Suprapubic skin (tissue), 4 donors: ENCODE measurements around the gene ZNF532. TPM values are rescaled to one million over a fixed set of nuclear protein-coding genes. Genes with fewer than 3 reads are reported as not detected.

Experiments
- DNase-seq, 2 donors: peaks; one replicate each; pipeline ENCODE4 v3.0.0-alpha.2; 2019; ENCODE audit warnings: low spot score in 2 of 2
- H3K27ac ChIP-seq: fragments of 200-600 bp; sonication (generic); one replicate; pipeline ENCODE4 v1.5.1; 2019
- H3K27me3 ChIP-seq: fragments of 200-600 bp; sonication (generic); one replicate; pipeline ENCODE4 v1.5.1; 2019
- H3K36me3 ChIP-seq: fragments of 200-600 bp; sonication (generic); one replicate; pipeline ENCODE4 v1.5.1; 2019
- H3K4me1 ChIP-seq: fragments of 200-600 bp; sonication (generic); one replicate; pipeline ENCODE4 v1.5.1; 2019
- H3K4me3 ChIP-seq: fragments of 200-600 bp; sonication (generic); one replicate; pipeline ENCODE4 v1.5.1; 2019; ENCODE audit warnings: mild to moderate bottlenecking
- H3K9me3 ChIP-seq: fragments of 200-600 bp; sonication (generic); one replicate; pipeline ENCODE4 v1.5.1; 2019
- CTCF ChIP-seq, 2 donors: fragments of 200-600 bp in 1 of 2; fragments of 450-650 bp in 1 of 2; sonication (generic) in 1 of 2; IDR thresholded peaks; one replicate each; pipeline ENCODE4 v1.5.1; 2016 to 2019; ENCODE audit warnings: antibody characterized with exemption in 2 of 2, mild to moderate bottlenecking in 1 of 2, moderate library complexity in 1 of 2
- EP300 ChIP-seq: sonication (generic); formaldehyde crosslinking; IDR thresholded peaks from one replicate; pipeline ENCODE4 v1.6.1; 2017; ENCODE audit warnings: antibody characterized with exemption
- POLR2A ChIP-seq, 2 donors: fragments of 450-650 bp; IDR thresholded peaks; one replicate each; pipeline ENCODE4 v1.6.1; 2017; ENCODE audit warnings: antibody characterized with exemption in 2 of 2, mild to moderate bottlenecking in 2 of 2, moderate library complexity in 2 of 2
- POLR2AphosphoS5 ChIP-seq, 3 donors: sonication (generic); formaldehyde crosslinking; IDR thresholded peaks; one replicate each; pipeline ENCODE4 v1.6.1; 2017; ENCODE audit warnings: antibody characterized with exemption in 3 of 3
- WGBS: methylation state at CpG from one replicate; pipeline ENCODE4 v1.1.5; 2018; 5-methylcytosine and 5-hydroxymethylcytosine counted together
- total RNA-seq, 4 donors: library from RNA; depleted of rRNA; stranded (reverse); fragments of >200 nt; gene quantifications; one replicate each; pipeline ENCODE4 v1.1.0, GENCODE V29; 2016

ZNF532 gene
- total RNA-seq, 4 donors from 2014 or later: 31.1 to 58.5 (median 51.7) TPM

GRCh38 chr18:59002974-59003594, 138.4 kb downstream of the ZNF532 start:
- WGBS: 81% methylated on average over 7 of the region's 7 CpGs
- H3K9me3 ChIP-seq: no peaks in the 10 kb centered on the region
- no peaks in the 10 kb centered on the region for H3K27me3 ChIP-seq
- H3K36me3 ChIP-seq: no peaks in the 10 kb centered on the region
- no peak overlapping the region for H3K27ac ChIP-seq
- no peak overlapping the region for H3K4me3 ChIP-seq
- H3K4me1 ChIP-seq: peaks cover 10% of the 10 kb centered on the region
- TF ChIP-seq CTCF (IDR thresholded peaks at IDR 0.05): no peak
- TF ChIP-seq EP300: no peak
- no peak for TF ChIP-seq POLR2AphosphoS5 (IDR thresholded peaks at IDR 0.05)
- no peak for TF ChIP-seq POLR2A (IDR thresholded peaks at IDR 0.05)
- DNase-seq: no peak

- Histone ChIP-seq H3K27me3 (no peaks in the 10 kb centered on the region), H3K9me3 (no peaks in the 10 kb centered on the region), H3K4me3 (no peak overlapping the region), H3K4me1 (peaks cover 10% of the 10 kb centered on the region), H3K27ac (no peak overlapping the region), H3K36me3 (no peaks in the 10 kb centered on the region)
- TF ChIP-seq EP300 (no peak), POLR2A (IDR thresholded peaks at IDR 0.05) (no peak)
- 59% methylated on average over 3 of the region's 3 CpGs for WGBS
- DNase-seq: peak in 1 of 2 donors; percentile 72
These were observed 140.6 kb downstream of the ZNF532 start for GRCh38 chr18:59005262-59005661.

- Histone ChIP-seq H3K4me3 (no peak overlapping the region), H3K9me3 (no peaks in the 10 kb centered on the region), H3K36me3 (no peaks in the 10 kb centered on the region), H3K27me3 (no peaks in the 10 kb centered on the region), H3K4me1 (peaks cover 10% of the 10 kb centered on the region), H3K27ac (no peak overlapping the region)
- TF ChIP-seq POLR2AphosphoS5 (IDR thresholded peaks at IDR 0.05) (no peak), EP300 (no peak), POLR2A (IDR thresholded peaks at IDR 0.05) (no peak), CTCF (IDR thresholded peaks at IDR 0.05) (no peak)
- DNase-seq: peak in 1 of 2 donors; percentile 20
- WGBS: 69% methylated on average over 3 of the region's 3 CpGs
These were observed 141.9 kb downstream of the ZNF532 start for GRCh38 chr18:59006461-59007067.

- no peaks in the 10 kb centered on the region for H3K9me3 ChIP-seq
- no peak overlapping the region for H3K27ac ChIP-seq
- no peak for TF ChIP-seq POLR2A (IDR thresholded peaks at IDR 0.05)
- no peak for TF ChIP-seq EP300
- no peak for TF ChIP-seq CTCF (IDR thresholded peaks at IDR 0.05)
- no peak for TF ChIP-seq POLR2AphosphoS5 (IDR thresholded peaks at IDR 0.05)
- WGBS: 52% methylated on average over 13 of the region's 13 CpGs
- DNase-seq: no peak
- no peaks in the 10 kb centered on the region for H3K27me3 ChIP-seq
- H3K4me1 ChIP-seq: peaks cover 15% of the 10 kb centered on the region
- no peaks in the 10 kb centered on the region for H3K36me3 ChIP-seq
- no peak overlapping the region for H3K4me3 ChIP-seq
These were observed 143.8 kb downstream of the ZNF532 start for GRCh38 chr18:59008302-59008974.

- 93% methylated on average over 1 of the region's 1 CpG for whole genome bisulfite sequencing
- Histone ChIP-seq H3K36me3 (no peaks in the 10 kb centered on the region), H3K27ac (no peak overlapping the region), H3K4me1 (peaks cover 17% of the 10 kb centered on the region), H3K9me3 (no peaks in the 10 kb centered on the region), H3K4me3 (no peak overlapping the region), H3K27me3 (no peaks in the 10 kb centered on the region)
- TF ChIP-seq POLR2A (IDR thresholded peaks at IDR 0.05) (no peak), CTCF (IDR thresholded peaks at IDR 0.05) (no peak), POLR2AphosphoS5 (IDR thresholded peaks at IDR 0.05) (no peak), EP300 (no peak)
- no peak for DNase-seq
These were observed 145.2 kb downstream of the ZNF532 start for GRCh38 chr18:59009846-59010245.
